ENCODE data around the gene ABLIM3.

- no peak for TF ChIP-seq GPBP1L1 (CRISPR knock-in tag; IDR thresholded peaks at IDR 0.05)
- no peak for TF ChIP-seq BRCA1 (CRISPR knock-in tag; IDR thresholded peaks at IDR 0.05)
- no peak for TF ChIP-seq RXRB (CRISPR knock-in tag; IDR thresholded peaks at IDR 0.05; ENCODE audit: borderline replicate concordance)
- TF ChIP-seq, protein P1, sequence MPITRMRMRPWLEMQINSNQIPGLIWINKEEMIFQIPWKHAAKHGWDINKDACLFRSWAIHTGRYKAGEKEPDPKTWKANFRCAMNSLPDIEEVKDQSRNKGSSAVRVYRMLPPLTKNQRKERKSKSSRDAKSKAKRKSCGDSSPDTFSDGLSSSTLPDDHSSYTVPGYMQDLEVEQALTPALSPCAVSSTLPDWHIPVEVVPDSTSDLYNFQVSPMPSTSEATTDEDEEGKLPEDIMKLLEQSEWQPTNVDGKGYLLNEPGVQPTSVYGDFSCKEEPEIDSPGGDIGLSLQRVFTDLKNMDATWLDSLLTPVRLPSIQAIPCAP (CRISPR knock-in tag; IDR thresholded peaks at IDR 0.05; ENCODE audit: low read depth), result no peak
- TF ChIP-seq MED1 (CRISPR knock-in tag; IDR thresholded peaks at IDR 0.05), result no peak
- no peak for TF ChIP-seq ZNF296 (CRISPR knock-in tag; conservative IDR thresholded peaks at IDR 0.05)
- TF ChIP-seq, protein P2, sequence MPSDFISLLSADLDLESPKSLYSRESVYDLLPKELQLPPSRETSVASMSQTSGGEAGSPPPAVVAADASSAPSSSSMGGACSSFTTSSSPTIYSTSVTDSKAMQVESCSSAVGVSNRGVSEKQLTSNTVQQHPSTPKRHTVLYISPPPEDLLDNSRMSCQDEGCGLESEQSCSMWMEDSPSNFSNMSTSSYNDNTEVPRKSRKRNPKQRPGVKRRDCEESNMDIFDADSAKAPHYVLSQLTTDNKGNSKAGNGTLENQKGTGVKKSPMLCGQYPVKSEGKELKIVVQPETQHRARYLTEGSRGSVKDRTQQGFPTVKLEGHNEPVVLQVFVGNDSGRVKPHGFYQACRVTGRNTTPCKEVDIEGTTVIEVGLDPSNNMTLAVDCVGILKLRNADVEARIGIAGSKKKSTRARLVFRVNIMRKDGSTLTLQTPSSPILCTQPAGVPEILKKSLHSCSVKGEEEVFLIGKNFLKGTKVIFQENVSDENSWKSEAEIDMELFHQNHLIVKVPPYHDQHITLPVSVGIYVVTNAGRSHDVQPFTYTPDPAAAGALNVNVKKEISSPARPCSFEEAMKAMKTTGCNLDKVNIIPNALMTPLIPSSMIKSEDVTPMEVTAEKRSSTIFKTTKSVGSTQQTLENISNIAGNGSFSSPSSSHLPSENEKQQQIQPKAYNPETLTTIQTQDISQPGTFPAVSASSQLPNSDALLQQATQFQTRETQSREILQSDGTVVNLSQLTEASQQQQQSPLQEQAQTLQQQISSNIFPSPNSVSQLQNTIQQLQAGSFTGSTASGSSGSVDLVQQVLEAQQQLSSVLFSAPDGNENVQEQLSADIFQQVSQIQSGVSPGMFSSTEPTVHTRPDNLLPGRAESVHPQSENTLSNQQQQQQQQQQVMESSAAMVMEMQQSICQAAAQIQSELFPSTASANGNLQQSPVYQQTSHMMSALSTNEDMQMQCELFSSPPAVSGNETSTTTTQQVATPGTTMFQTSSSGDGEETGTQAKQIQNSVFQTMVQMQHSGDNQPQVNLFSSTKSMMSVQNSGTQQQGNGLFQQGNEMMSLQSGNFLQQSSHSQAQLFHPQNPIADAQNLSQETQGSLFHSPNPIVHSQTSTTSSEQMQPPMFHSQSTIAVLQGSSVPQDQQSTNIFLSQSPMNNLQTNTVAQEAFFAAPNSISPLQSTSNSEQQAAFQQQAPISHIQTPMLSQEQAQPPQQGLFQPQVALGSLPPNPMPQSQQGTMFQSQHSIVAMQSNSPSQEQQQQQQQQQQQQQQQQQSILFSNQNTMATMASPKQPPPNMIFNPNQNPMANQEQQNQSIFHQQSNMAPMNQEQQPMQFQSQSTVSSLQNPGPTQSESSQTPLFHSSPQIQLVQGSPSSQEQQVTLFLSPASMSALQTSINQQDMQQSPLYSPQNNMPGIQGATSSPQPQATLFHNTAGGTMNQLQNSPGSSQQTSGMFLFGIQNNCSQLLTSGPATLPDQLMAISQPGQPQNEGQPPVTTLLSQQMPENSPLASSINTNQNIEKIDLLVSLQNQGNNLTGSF (CRISPR knock-in tag; IDR thresholded peaks at IDR 0.05), result no peak
- TF ChIP-seq, protein P3, sequence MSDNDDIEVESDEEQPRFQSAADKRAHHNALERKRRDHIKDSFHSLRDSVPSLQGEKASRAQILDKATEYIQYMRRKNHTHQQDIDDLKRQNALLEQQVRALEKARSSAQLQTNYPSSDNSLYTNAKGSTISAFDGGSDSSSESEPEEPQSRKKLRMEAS (IDR thresholded peaks at IDR 0.05), result no peak
- no peak for TF ChIP-seq JUND (CRISPR knock-in tag; IDR thresholded peaks at IDR 0.05)
- no peak for TF ChIP-seq ZBTB40 (IDR thresholded peaks at IDR 0.05)
- no peak for TF ChIP-seq ZBTB40 (CRISPR knock-in tag; IDR thresholded peaks at IDR 0.05)
- TF ChIP-seq, protein P4, sequence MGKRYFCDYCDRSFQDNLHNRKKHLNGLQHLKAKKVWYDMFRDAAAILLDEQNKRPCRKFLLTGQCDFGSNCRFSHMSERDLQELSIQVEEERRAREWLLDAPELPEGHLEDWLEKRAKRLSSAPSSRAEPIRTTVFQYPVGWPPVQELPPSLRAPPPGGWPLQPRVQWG (CRISPR knock-in tag; IDR thresholded peaks at IDR 0.05; ENCODE audit: borderline replicate concordance, low read depth), result no peak
Measured at GRCh38 chr5:149177339-149177843, 36.1 kb downstream of the ABLIM3 start.
